ENCODE results near the gene OGDHL.

The OGDHL gene

DNA sequence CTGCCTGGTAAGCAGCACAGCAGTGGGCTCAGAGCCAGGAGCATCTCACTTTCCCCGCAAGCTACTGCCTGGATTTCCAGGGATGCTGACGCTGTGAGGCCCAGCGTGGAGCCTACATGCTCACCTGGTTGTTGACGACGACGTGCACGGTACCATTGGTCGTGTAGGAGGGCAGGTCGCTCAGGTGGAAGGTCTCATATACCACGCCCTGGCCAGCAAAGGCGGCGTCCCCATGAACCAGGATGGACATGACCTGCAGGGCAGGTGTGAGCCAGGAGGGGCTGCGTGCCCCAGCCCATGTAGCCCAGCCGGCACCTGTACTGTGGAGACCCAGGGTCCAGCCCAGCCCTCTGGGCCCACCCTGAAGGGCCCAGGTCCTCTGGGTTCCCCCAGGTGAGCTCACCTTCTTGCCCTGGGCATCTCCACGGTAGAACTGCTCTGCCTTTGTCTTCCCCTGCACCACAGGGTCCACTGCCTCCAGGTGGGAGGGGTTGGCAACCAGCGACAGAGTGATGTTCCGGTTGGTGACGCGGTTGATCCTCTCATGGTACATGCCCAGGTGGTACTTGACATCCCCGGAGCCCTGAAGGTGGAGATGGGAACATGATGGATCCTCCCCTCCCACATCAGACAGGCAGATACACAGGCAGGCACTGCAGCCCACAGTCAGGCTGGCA is 15.4 kb downstream of the OGDHL start:
- Histone ChIP-seq H3K27me3 (ENCODE audit: control insufficient read depth, insufficient read depth, low read length) (no peaks in the 10 kb centered on the region), H3K9ac (ENCODE audit: low read depth, low read length) (no peak overlapping the region), H3K27ac (ENCODE audit: low read depth, low read length) (no peak overlapping the region), H3K36me3 (ENCODE audit: control insufficient read depth, insufficient read depth, low read length) (peaks cover 52% of the 10 kb centered on the region), H3K9me3 (ENCODE audit: control insufficient read depth, insufficient read depth, low read length) (no peaks in the 10 kb centered on the region), H3K4me1 (ENCODE audit: control insufficient read depth, insufficient read depth, low read length) (no peaks in the 10 kb centered on the region), H3K4me3 (ENCODE audit: low read depth, low read length) (no peak overlapping the region)

DNA sequence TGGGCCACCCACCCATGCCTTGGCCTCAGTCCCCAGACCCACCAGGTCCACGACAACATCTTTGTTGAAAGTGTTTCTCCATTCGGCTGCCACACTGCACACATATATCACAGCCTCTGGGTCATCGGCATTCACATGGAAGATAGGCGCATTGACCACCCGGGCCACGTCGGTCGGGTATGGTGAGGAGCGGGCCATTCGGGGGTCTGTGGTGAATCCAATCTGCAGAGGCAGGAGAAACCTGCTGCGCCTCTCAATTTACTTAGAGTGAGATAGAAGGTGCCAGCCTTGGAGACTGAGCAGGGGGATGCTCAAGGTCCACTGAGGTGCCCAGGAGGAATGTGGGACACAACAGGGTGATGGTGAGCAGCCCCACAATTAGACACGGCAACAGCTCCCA is 16.4 kb downstream of the OGDHL start:
- Histone ChIP-seq H3K27ac (ENCODE audit: low read depth, low read length) (no peak overlapping the region), H3K9ac (ENCODE audit: low read depth, low read length) (no peak overlapping the region), H3K9me3 (ENCODE audit: control insufficient read depth, insufficient read depth, low read length) (no peaks in the 10 kb centered on the region), H3K36me3 (ENCODE audit: control insufficient read depth, insufficient read depth, low read length) (peaks cover 48% of the 10 kb centered on the region), H3K27me3 (ENCODE audit: control insufficient read depth, insufficient read depth, low read length) (no peaks in the 10 kb centered on the region), H3K4me3 (ENCODE audit: low read depth, low read length) (no peak overlapping the region), H3K4me1 (ENCODE audit: control insufficient read depth, insufficient read depth, low read length) (no peaks in the 10 kb centered on the region)

DNA sequence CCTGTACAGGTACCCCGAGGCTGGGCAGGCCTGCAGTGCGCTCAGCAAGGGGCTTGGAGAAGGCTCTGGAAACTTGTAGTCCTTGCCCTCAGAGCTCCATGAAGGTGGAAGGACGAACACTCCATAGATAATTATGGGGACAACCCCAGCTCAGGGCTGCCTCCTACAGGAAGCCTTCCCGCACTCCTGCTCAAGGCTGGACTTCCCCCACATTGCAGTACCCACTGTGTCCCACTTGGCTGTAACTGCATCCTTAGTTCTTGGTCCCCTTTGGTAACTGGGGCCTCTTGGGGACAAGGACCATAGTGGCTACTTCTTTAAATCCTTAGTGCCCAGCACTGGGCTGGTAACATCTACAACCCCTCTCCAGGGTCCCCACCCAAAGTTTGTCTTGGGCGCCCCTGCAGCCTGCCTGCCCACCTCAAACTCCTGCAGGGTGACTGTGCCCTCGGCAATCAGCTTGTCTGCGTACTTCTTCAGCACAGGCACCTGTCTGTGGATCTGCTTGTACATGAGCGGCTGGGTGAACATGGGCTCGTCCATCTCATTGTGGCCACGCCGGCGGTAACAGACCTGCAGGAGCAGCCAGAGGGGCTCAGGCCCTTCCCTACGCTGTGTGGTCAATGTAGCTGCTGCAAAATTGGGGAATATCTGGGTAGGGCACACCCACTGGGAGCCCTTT is 17.1 kb downstream of the OGDHL start:
- no peaks in the 10 kb centered on the region for H3K27me3 ChIP-seq (ENCODE audit: control insufficient read depth, insufficient read depth, low read length)
- H3K36me3 ChIP-seq (ENCODE audit: control insufficient read depth, insufficient read depth, low read length) = peaks cover 45% of the 10 kb centered on the region
- no peak overlapping the region for H3K27ac ChIP-seq (ENCODE audit: low read depth, low read length)
- no peaks in the 10 kb centered on the region for H3K4me1 ChIP-seq (ENCODE audit: control insufficient read depth, insufficient read depth, low read length)
- no peak overlapping the region for H3K9ac ChIP-seq (ENCODE audit: low read depth, low read length)
- no peak overlapping the region for H3K4me3 ChIP-seq (ENCODE audit: low read depth, low read length)
- H3K9me3 ChIP-seq (ENCODE audit: control insufficient read depth, insufficient read depth, low read length) = no peaks in the 10 kb centered on the region

DNA sequence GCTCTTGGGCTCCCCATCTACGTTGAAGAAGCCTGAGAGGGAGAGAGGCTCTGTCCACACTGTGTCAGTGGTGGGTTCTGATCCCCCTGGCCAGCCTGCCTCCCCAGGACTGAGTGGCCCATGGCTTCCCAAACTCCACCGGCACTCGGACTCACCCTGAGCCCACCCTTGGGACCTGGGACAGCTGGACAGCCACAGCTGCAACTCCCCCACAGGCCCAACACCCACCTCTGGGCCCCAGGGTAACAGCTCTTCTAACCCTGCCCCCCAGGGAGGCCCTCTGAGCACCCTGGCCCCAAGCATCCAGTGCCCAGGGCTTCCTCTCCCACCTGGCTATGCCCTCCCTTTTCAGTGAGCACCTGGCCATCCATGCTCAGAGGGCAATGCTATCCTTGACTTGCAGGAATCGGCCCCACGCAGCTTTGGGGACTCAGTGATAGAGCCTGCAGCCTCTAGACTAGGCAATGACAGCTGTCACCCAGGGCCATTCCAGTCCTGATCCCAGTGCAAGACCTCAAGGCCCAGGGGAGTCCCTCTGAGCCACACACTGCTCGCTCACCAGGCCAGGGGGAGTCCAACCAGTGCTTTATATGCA is 17.9 kb downstream of the OGDHL start:
- H3K9me3 ChIP-seq (ENCODE audit: control insufficient read depth, insufficient read depth, low read length) = no peaks in the 10 kb centered on the region
- H3K27ac ChIP-seq (ENCODE audit: low read depth, low read length) = no peak overlapping the region
- H3K4me3 ChIP-seq (ENCODE audit: low read depth, low read length) = no peak overlapping the region
- no peaks in the 10 kb centered on the region for H3K4me1 ChIP-seq (ENCODE audit: control insufficient read depth, insufficient read depth, low read length)
- H3K27me3 ChIP-seq (ENCODE audit: control insufficient read depth, insufficient read depth, low read length) = no peaks in the 10 kb centered on the region
- peaks cover 42% of the 10 kb centered on the region for H3K36me3 ChIP-seq (ENCODE audit: control insufficient read depth, insufficient read depth, low read length)
- H3K9ac ChIP-seq (ENCODE audit: low read depth, low read length) = no peak overlapping the region

DNA sequence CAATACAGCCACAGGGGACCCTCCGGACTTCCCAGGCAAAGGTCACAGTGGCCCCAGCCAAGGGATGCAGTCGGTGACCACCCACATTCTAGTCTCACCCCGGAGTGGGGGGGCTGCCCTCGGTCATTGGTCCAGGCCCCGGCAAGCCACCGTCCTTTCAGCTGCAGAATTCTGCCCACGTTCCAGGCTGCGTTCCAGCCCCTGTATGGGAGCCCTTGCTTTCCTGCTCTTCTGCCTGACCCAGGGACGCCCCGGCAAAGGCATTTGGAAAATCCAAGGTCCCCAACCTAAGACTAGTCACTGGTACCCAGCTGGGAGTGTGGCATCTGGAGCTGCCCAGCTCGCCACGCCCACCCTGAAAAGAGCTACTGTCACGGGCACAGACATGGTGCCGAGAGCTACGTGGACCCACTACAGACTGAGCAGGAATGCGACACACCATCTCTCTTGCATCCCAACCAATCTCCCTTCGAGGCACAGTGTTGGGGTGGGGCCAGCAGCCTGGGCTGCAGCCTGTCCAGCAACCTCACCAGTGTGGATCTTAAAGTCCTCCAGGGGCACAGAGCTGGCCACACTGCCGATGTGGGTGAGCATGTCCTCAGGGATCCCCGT is 18.6 kb downstream of the OGDHL start:
- H3K9me3 ChIP-seq (ENCODE audit: control insufficient read depth, insufficient read depth, low read length) = no peaks in the 10 kb centered on the region
- no peaks in the 10 kb centered on the region for H3K4me1 ChIP-seq (ENCODE audit: control insufficient read depth, insufficient read depth, low read length)
- no peaks in the 10 kb centered on the region for H3K27me3 ChIP-seq (ENCODE audit: control insufficient read depth, insufficient read depth, low read length)
- no peak overlapping the region for H3K9ac ChIP-seq (ENCODE audit: low read depth, low read length)
- no peak overlapping the region for H3K4me3 ChIP-seq (ENCODE audit: low read depth, low read length)
- H3K27ac ChIP-seq (ENCODE audit: low read depth, low read length) = no peak overlapping the region
- peaks cover 44% of the 10 kb centered on the region for H3K36me3 ChIP-seq (ENCODE audit: control insufficient read depth, insufficient read depth, low read length)

DNA sequence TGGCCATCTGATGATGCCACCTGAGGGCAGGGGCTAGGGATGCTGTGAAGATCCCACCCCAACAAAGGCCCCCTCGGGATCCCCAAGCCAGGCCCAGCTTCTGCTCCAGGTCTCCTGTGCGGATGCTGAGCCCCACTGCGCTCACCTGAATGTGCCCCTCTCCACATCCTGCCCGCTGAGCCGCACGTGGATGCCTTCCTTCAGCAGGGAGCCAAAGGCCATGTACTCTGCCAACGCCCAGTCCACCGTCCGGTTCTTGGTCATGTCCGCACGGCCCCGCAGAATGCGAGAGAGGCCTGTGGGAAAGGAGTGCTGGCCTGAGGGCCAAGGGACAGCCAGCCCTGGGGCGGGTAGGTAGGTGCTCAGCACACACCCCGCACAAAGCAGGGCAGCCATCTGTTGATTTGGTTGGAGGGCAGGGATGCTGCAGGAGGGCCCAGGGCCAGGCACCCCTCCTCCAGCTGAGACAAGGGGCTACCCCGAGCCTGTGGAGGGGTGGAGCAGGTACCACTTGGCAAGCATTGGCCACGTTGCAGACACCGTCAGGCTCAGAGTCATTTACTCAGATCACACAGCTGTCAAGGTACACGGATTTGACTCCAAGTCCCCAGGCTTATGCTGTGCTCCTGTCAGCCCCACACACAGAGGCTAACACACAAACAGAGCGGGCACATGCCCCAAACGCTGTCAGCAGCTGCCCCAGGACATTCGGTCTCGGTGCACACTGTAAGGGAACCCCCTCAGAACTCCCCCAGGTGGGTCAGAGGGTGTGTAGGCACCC is 19.2 kb downstream of the OGDHL start:
- Histone ChIP-seq H3K36me3 (ENCODE audit: control insufficient read depth, insufficient read depth, low read length) (peaks cover 44% of the 10 kb centered on the region), H3K9me3 (ENCODE audit: control insufficient read depth, insufficient read depth, low read length) (no peaks in the 10 kb centered on the region), H3K27me3 (ENCODE audit: control insufficient read depth, insufficient read depth, low read length) (no peaks in the 10 kb centered on the region), H3K9ac (ENCODE audit: low read depth, low read length) (no peak overlapping the region), H3K4me1 (ENCODE audit: control insufficient read depth, insufficient read depth, low read length) (no peaks in the 10 kb centered on the region), H3K4me3 (ENCODE audit: low read depth, low read length) (no peak overlapping the region), H3K27ac (ENCODE audit: low read depth, low read length) (no peak overlapping the region)

DNA sequence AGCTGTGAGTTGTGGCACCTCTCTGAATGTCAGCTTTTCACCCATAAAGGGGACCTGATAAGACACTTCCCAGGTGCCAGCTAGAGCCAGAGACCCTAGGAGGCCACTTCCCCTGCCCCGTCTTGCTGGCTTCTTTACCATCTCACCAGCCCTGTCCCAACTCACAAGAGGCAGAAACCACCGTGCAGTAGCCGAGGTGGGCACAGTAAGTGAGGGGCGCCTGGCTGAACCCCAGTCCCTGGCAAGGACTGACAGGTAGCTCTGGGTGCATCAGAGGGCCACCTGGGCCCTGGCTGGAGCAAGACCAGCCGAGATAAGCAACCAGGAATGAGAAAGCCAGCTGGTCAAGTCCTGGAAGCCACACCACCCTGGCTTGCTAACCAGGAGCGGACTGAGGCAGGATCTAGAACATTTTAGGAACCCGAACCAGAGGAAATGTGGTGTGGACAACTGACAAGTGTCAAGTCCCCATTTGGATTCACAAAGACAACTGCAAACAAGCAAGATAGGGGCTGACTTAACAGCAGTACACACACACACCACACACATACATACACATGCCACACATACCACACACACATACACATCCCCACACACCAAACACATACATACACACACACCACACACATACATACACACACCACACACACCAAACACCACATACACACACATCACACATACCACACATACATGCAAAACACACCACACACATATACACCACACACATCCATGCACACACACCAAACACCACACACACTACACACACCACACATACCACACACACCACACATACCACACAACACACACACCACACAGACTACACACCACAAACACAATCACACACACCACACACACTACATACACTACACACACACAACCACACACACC is 20.8 kb downstream of the OGDHL start:
- Histone ChIP-seq H3K36me3 (ENCODE audit: control insufficient read depth, insufficient read depth, low read length) (peaks cover 40% of the 10 kb centered on the region), H3K27me3 (ENCODE audit: control insufficient read depth, insufficient read depth, low read length) (no peaks in the 10 kb centered on the region), H3K9me3 (ENCODE audit: control insufficient read depth, insufficient read depth, low read length) (no peaks in the 10 kb centered on the region), H3K4me1 (ENCODE audit: control insufficient read depth, insufficient read depth, low read length) (no peaks in the 10 kb centered on the region), H3K4me3 (ENCODE audit: low read depth, low read length) (no peak overlapping the region), H3K9ac (ENCODE audit: low read depth, low read length) (no peak overlapping the region), H3K27ac (ENCODE audit: low read depth, low read length) (no peak overlapping the region)

DNA sequence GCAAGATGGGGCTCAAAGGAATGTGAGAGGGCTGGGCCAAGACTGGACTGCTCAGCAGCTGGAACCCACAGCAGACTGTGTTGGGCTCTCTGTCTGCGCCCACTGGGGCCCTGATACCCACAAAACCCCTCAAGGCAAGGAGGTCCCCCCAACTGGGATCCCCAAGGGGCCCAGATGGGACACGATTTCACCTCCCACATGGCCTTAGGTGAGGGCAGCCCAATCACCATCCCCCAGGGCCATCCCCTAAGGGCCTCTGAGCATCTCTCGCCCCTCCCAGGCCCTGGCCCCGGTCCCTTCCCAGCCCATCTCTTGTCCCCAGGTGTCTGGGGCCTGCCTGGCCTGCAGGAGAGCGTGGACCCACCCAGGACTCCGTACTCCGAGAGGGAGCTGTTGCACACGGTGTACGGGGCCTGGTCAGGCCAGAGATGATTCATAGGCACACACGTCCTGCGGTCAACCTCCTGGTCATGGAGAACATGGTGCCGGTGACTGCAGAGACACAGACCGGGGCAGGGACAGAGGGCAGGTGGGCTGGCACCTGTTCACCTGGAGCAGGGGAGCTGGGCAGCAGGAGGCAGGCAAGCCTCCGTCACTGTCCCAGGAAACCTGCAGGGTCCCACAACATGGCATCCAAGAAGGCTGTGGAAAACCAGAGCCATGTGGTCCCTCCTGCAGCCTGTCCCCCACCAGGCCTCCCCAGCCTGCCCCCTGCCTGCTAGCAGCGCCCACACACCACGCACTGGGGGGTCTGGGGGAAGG is 21.6 kb downstream of the OGDHL start:
- no peak overlapping the region for H3K27ac ChIP-seq (ENCODE audit: low read depth, low read length)
- H3K9ac ChIP-seq (ENCODE audit: low read depth, low read length) = no peak overlapping the region
- peaks cover 34% of the 10 kb centered on the region for H3K36me3 ChIP-seq (ENCODE audit: control insufficient read depth, insufficient read depth, low read length)
- no peaks in the 10 kb centered on the region for H3K9me3 ChIP-seq (ENCODE audit: control insufficient read depth, insufficient read depth, low read length)
- no peaks in the 10 kb centered on the region for H3K27me3 ChIP-seq (ENCODE audit: control insufficient read depth, insufficient read depth, low read length)
- no peaks in the 10 kb centered on the region for H3K4me1 ChIP-seq (ENCODE audit: control insufficient read depth, insufficient read depth, low read length)
- no peak overlapping the region for H3K4me3 ChIP-seq (ENCODE audit: low read depth, low read length)

DNA sequence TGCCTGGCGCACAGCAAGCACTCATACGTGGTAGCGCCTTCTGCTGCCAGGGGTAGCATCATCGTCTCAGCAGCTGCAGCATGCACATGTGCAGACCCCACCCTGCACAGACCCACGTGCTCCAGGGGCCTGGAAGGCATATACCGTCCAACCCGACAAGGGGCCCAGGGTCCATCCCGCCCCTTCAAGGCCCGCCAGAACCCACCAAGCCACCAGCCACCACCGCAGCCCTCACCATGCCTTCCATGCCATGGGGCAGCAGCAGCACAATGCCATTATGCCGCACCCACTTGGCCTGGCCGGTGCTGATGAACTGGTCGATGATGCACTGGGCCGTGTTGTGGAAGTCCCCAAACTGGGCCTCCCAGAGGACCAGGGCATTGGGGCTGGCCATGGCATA is 22.7 kb downstream of the OGDHL start:
- no peak overlapping the region for H3K9ac ChIP-seq (ENCODE audit: low read depth, low read length)
- H3K9me3 ChIP-seq (ENCODE audit: control insufficient read depth, insufficient read depth, low read length) = no peaks in the 10 kb centered on the region
- H3K4me1 ChIP-seq (ENCODE audit: control insufficient read depth, insufficient read depth, low read length) = no peaks in the 10 kb centered on the region
- H3K27ac ChIP-seq (ENCODE audit: low read depth, low read length) = no peak overlapping the region
- no peak overlapping the region for H3K4me3 ChIP-seq (ENCODE audit: low read depth, low read length)
- no peaks in the 10 kb centered on the region for H3K27me3 ChIP-seq (ENCODE audit: control insufficient read depth, insufficient read depth, low read length)
- H3K36me3 ChIP-seq (ENCODE audit: control insufficient read depth, insufficient read depth, low read length) = peaks cover 27% of the 10 kb centered on the region
